HepG2 (cell line): ENCODE data around the gene SEZ6. TPM values are rescaled to one million over a fixed set of nuclear protein-coding genes. Genes with fewer than 3 reads are reported as not detected.

Experiments
- ADNP ChIP-seq: sonication (generic); formaldehyde crosslinking; IDR thresholded peaks from 2 replicates; pipeline ENCODE4 v1.4.0; 2020; ENCODE audit warnings: missing genetic modification reagents
- AKAP8 ChIP-seq: sonication (generic); formaldehyde crosslinking; IDR thresholded peaks from 2 replicates; pipeline ENCODE4 v1.5.1; 2020; ENCODE audit warnings: mild to moderate bottlenecking, missing genetic modification reagents
- CCDC6 ChIP-seq: sonication (generic); formaldehyde crosslinking; IDR thresholded peaks from 2 replicates; pipeline ENCODE4 v1.8.1; 2022; ENCODE audit warnings: mild to moderate bottlenecking, missing genetic modification reagents, moderate library complexity
- FOSL1 ChIP-seq: sonication (generic); formaldehyde crosslinking; IDR thresholded peaks from 2 replicates; pipeline ENCODE4 v1.9.0; 2021; ENCODE audit warnings: missing genetic modification reagents, borderline replicate concordance
- FOXA1 ChIP-seq, 2 experiments: fragments of 450-650 bp in 1 of 2; sonication (generic) in 1 of 2; formaldehyde crosslinking in 1 of 2; IDR thresholded peaks; 2 replicates each; pipeline versions ENCODE4 v1.4.0 to v1.6.1; 2016 to 2020; ENCODE audit warnings: missing genetic modification reagents in 1 of 2
- GMEB2 ChIP-seq: IDR thresholded peaks from 2 replicates; pipeline ENCODE4 v1.6.1; 2016; ENCODE audit warnings: missing biosample characterization, missing genetic modification reagents, low read depth
- LCORL ChIP-seq, 2 experiments: fragments of 450-650 bp in 1 of 2; sonication (generic) in 1 of 2; formaldehyde crosslinking in 1 of 2; IDR thresholded peaks; 2 replicates each; pipeline versions ENCODE4 v1.5.0 to v1.6.1; 2017 to 2020; ENCODE audit warnings: antibody characterized with exemption in 1 of 2, missing genetic modification reagents in 1 of 2
- MTA1 ChIP-seq: sonication (generic); formaldehyde crosslinking; IDR thresholded peaks from 2 replicates; pipeline ENCODE4 v1.4.0; 2020; ENCODE audit warnings: missing genetic modification reagents, mild to moderate bottlenecking, borderline replicate concordance
- RCOR2 ChIP-seq: IDR thresholded peaks from 2 replicates; pipeline ENCODE4 v1.6.1; 2016; ENCODE audit warnings: missing biosample characterization, missing genetic modification reagents
- SYNCRIP ChIP-seq: fragments of 200-400 bp; formaldehyde crosslinking; IDR thresholded peaks from 2 replicates; pipeline ENCODE4 v1.6.1; 2018; ENCODE audit warnings: mild to moderate bottlenecking, low read depth, low read length; ENCODE audit not compliant: insufficient read depth
- ZBTB42 ChIP-seq: sonication (generic); formaldehyde crosslinking; IDR thresholded peaks from 2 replicates; pipeline ENCODE4 v1.5.0; 2020; ENCODE audit warnings: mild to moderate bottlenecking, missing genetic modification reagents
- ZBTB44 ChIP-seq: sonication (generic); formaldehyde crosslinking; IDR thresholded peaks from 2 replicates; pipeline ENCODE4 v1.4.0; 2020; ENCODE audit warnings: missing genetic modification reagents
- ZNF138 ChIP-seq: sonication (generic); formaldehyde crosslinking; IDR thresholded peaks from 2 replicates; pipeline ENCODE4 v1.5.0; 2020; ENCODE audit warnings: mild to moderate bottlenecking, low read depth, missing genetic modification reagents
- ZNF34 ChIP-seq: sonication (generic); formaldehyde crosslinking; IDR thresholded peaks from 2 replicates; pipeline ENCODE4 v1.4.0; 2020; ENCODE audit warnings: mild to moderate bottlenecking, missing genetic modification reagents, borderline replicate concordance
- ZNF343 ChIP-seq: sonication (generic); formaldehyde crosslinking; IDR thresholded peaks from 2 replicates; pipeline ENCODE4 v1.4.0; 2020; ENCODE audit warnings: mild to moderate bottlenecking, missing genetic modification reagents
- ZNF567 ChIP-seq: sonication (generic); formaldehyde crosslinking; IDR thresholded peaks from 2 replicates; pipeline ENCODE4 v1.8.1; 2023; ENCODE audit warnings: mild to moderate bottlenecking, missing genetic modification reagents, borderline replicate concordance
- ZNF644 ChIP-seq: IDR thresholded peaks from 2 replicates; pipeline ENCODE4 v1.6.1; 2016; ENCODE audit warnings: low read depth
- ZNF674 ChIP-seq: sonication (generic); formaldehyde crosslinking; IDR thresholded peaks from 2 replicates; pipeline ENCODE4 v1.5.0; 2020; ENCODE audit warnings: low read depth, mild to moderate bottlenecking, missing genetic modification reagents
- ZNF704 ChIP-seq: sonication (generic); formaldehyde crosslinking; IDR thresholded peaks from 2 replicates; pipeline ENCODE4 v1.8.1; 2023; ENCODE audit warnings: mild to moderate bottlenecking, inconsistent platforms, moderate library complexity, missing genetic modification reagents, borderline replicate concordance
- ZNF746 ChIP-seq: sonication (generic); formaldehyde crosslinking; IDR thresholded peaks from 2 replicates; pipeline ENCODE4 v1.8.0; 2022; ENCODE audit warnings: mild to moderate bottlenecking, missing genetic modification reagents
- polyA plus RNA-seq, 8 experiments: library from polyadenylated mRNA; depleted of rRNA in 3 of 8; stranded (reverse) in 7 of 8; unstranded in 1 of 8; fragments of >200 nt; fragmentation: Illumina TruSeq in 4 of 8; extraction: Trizol in 4 of 8; gene quantifications; 2 replicates each; pipeline versions ENCODE4 v1.2.1 to v1.2.3, GENCODE V29; 2011 to 2016; ENCODE audit warnings: low read depth in 4 of 8, missing spikeins in 1 of 8, mixed read lengths in 1 of 8; ENCODE audit not compliant: insufficient read depth in 1 of 8
- total RNA-seq, 5 experiments: library from RNA; depleted of rRNA; stranded (reverse); fragments of >200 nt; fragmentation: Illumina TruSeq; extraction: Trizol; gene quantifications; 2 replicates each; pipeline ENCODE4 v1.2.3, GENCODE V29; 2016; ENCODE audit warnings: low read depth in 1 of 5
- TF ChIP-seq, protein P1 (sequence below): sonication (generic); formaldehyde crosslinking; IDR thresholded peaks from 2 replicates; pipeline ENCODE4 v1.5.1; 2020; ENCODE audit warnings: missing genetic modification reagents, mild to moderate bottlenecking, borderline replicate concordance
- TF ChIP-seq, protein P2 (sequence below): sonication (generic); formaldehyde crosslinking; IDR thresholded peaks from 2 replicates; pipeline ENCODE4 v1.5.0; 2020; ENCODE audit warnings: missing genetic modification reagents, mild to moderate bottlenecking, borderline replicate concordance

The SEZ6 gene
- total and polyA plus RNA-seq, 2 of the 13 experiments (the other 11 are each of a cell fraction or from before 2014, with no cell fraction given), result not detected

GRCh38 chr17:29005936-29006511, at the start of gene SEZ6 (continued):
- TF ChIP-seq LCORL (IDR thresholded peaks at IDR 0.05) (no peak), LCORL (CRISPR knock-in tag; IDR thresholded peaks at IDR 0.05) (0 out of 2 replicates have a peak, but pooled peaks have one; percentile 46), ZBTB42 (peak; percentile 89), RCOR2 (CRISPR knock-in tag) (no peak), ZNF343 (CRISPR knock-in tag) (peak; percentile 87), MTA1 (CRISPR knock-in tag) (no peak), ZNF567 (CRISPR knock-in tag) (no peak), ADNP (CRISPR knock-in tag) (no peak), GMEB2 (no peak), ZBTB44 (peak; percentile 96), SYNCRIP (no peak), AKAP8 (CRISPR knock-in tag) (no peak), FOXA1 (IDR thresholded peaks at IDR 0.05) (no peak), FOXA1 (CRISPR knock-in tag; IDR thresholded peaks at IDR 0.05) (no peak), CCDC6 (CRISPR knock-in tag) (peak; percentile 96), ZNF704 (CRISPR knock-in tag) (peak; percentile 91), ZNF674 (CRISPR knock-in tag) (peak; percentile 65; the same call in 1 of the 2 replicates), ZNF746 (CRISPR knock-in tag) (peak; percentile 72; the same call in 1 of the 2 replicates), FOSL1 (CRISPR knock-in tag) (no peak), ZNF644 (CRISPR knock-in tag) (0 out of 2 replicates have a peak, but pooled peaks have one; percentile 39), ZNF138 (CRISPR knock-in tag) (peak; percentile 97), ZNF34 (no peak)
- TF ChIP-seq, protein P1, sequence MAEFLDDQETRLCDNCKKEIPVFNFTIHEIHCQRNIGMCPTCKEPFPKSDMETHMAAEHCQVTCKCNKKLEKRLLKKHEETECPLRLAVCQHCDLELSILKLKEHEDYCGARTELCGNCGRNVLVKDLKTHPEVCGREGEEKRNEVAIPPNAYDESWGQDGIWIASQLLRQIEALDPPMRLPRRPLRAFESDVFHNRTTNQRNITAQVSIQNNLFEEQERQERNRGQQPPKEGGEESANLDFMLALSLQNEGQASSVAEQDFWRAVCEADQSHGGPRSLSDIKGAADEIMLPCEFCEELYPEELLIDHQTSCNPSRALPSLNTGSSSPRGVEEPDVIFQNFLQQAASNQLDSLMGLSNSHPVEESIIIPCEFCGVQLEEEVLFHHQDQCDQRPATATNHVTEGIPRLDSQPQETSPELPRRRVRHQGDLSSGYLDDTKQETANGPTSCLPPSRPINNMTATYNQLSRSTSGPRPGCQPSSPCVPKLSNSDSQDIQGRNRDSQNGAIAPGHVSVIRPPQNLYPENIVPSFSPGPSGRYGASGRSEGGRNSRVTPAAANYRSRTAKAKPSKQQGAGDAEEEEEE (CRISPR knock-in tag), result no peak
- TF ChIP-seq, protein P2, sequence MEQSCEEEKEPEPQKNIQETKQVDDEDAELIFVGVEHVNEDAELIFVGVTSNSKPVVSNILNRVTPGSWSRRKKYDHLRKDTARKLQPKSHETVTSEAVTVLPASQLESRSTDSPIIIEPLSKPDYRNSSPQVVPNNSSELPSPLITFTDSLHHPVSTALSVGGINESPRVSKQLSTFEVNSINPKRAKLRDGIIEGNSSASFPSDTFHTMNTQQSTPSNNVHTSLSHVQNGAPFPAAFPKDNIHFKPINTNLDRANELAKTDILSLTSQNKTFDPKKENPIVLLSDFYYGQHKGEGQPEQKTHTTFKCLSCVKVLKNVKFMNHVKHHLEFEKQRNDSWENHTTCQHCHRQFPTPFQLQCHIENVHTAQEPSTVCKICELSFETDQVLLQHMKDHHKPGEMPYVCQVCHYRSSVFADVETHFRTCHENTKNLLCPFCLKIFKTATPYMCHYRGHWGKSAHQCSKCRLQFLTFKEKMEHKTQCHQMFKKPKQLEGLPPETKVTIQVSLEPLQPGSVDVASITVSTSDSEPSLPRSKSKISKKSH, result no peak
